OCI-LY1 (cell line): ENCODE measurements around the gene SPON2.

Source experiments
- H2AFZ ChIP-seq: fragments of 200-600 bp; sonication (generic), shearing (Covaris generic); 2 replicates; pipeline ENCODE4 v1.6.0; 2014; ENCODE audit warnings: antibody characterized with exemption, mild to moderate bottlenecking, low read length
- H3F3A ChIP-seq: fragments of 200-600 bp; sonication (generic), shearing (Covaris generic); 2 replicates; pipeline ENCODE4 v1.6.0; 2014; ENCODE audit warnings: mild to moderate bottlenecking, antibody characterized with exemption, low read length, moderate library complexity; ENCODE audit not compliant: insufficient read depth
- H3K27ac ChIP-seq: fragments of 200-600 bp; sonication (generic); 2 replicates; pipeline ENCODE4 v1.5.1; 2014; ENCODE audit warnings: low read length, mixed run types, mild to moderate bottlenecking, low read depth; ENCODE audit not compliant: poor library complexity, severe bottlenecking
- H3K27me3 ChIP-seq: fragments of 200-600 bp; sonication (generic); 2 replicates; pipeline ENCODE4 v1.6.0; 2014; ENCODE audit warnings: antibody characterized with exemption, mild to moderate bottlenecking, low read length, moderate library complexity; ENCODE audit not compliant: insufficient read depth
- H3K36me3 ChIP-seq: fragments of 200-600 bp; sonication (generic); 2 replicates; pipeline ENCODE4 v1.6.1; 2014; ENCODE audit warnings: mild to moderate bottlenecking, antibody characterized with exemption, low read length, moderate library complexity, mixed read lengths; ENCODE audit not compliant: insufficient read depth
- H3K4me1 ChIP-seq: fragments of 200-600 bp; sonication (generic); 2 replicates; pipeline ENCODE4 v1.5.1; 2014; ENCODE audit warnings: mild to moderate bottlenecking, low read length, moderate library complexity; ENCODE audit not compliant: insufficient read depth, severe bottlenecking
- H3K4me2 ChIP-seq: fragments of 200-600 bp; sonication (generic), shearing (Covaris generic); 2 replicates; pipeline ENCODE4 v1.6.1; 2014; ENCODE audit warnings: low read length
- H3K4me3 ChIP-seq: fragments of 200-600 bp; sonication (generic); 2 replicates; pipeline ENCODE4 v1.5.1; 2014; ENCODE audit warnings: low read length, low read depth, mild to moderate bottlenecking, mixed read lengths; ENCODE audit not compliant: poor library complexity, severe bottlenecking
- H3K79me2 ChIP-seq: fragments of 200-600 bp; shearing (Covaris generic); 2 replicates; pipeline ENCODE4 v1.6.1; 2016; ENCODE audit warnings: mixed run types, low read length, mixed read lengths; ENCODE audit not compliant: insufficient read depth
- H3K9ac ChIP-seq: fragments of 200-600 bp; sonication (generic), shearing (Covaris generic); 2 replicates; pipeline ENCODE4 v1.6.1; 2014; ENCODE audit warnings: mild to moderate bottlenecking, low read length, mixed read lengths
- H3K9me2 ChIP-seq: fragments of 200-600 bp; sonication (generic), shearing (Covaris generic); 2 replicates; pipeline ENCODE4 v1.6.1; 2014; ENCODE audit warnings: low read depth, mild to moderate bottlenecking, low read length, mixed read lengths
- H3K9me3 ChIP-seq: fragments of 200-600 bp; shearing (Covaris generic); 2 replicates; pipeline ENCODE4 v1.6.1; 2014; ENCODE audit warnings: low read length, mixed read lengths
- H4K20me1 ChIP-seq: fragments of 200-600 bp; sonication (generic), shearing (Covaris generic); 2 replicates; pipeline ENCODE4 v1.6.0; 2016; ENCODE audit warnings: mild to moderate bottlenecking, low read length; ENCODE audit not compliant: insufficient read depth
- EZH2 ChIP-seq: fragments of 200-600 bp; sonication (generic), shearing (Covaris generic); IDR thresholded peaks from 2 replicates; pipeline ENCODE4 v1.8.0; 2017; ENCODE audit warnings: borderline replicate concordance, mixed run types, mild to moderate bottlenecking, antibody characterized with exemption, low read length, moderate library complexity, mixed read lengths
- TF ChIP-seq, protein P1 (sequence below): fragments of 200-600 bp; sonication (generic), shearing (Covaris generic); IDR thresholded peaks from 2 replicates; pipeline ENCODE4 v1.5.1; 2017; ENCODE audit warnings: mild to moderate bottlenecking, antibody characterized with exemption, low read length, moderate library complexity, mixed read lengths

The SPON2 gene

DNA sequence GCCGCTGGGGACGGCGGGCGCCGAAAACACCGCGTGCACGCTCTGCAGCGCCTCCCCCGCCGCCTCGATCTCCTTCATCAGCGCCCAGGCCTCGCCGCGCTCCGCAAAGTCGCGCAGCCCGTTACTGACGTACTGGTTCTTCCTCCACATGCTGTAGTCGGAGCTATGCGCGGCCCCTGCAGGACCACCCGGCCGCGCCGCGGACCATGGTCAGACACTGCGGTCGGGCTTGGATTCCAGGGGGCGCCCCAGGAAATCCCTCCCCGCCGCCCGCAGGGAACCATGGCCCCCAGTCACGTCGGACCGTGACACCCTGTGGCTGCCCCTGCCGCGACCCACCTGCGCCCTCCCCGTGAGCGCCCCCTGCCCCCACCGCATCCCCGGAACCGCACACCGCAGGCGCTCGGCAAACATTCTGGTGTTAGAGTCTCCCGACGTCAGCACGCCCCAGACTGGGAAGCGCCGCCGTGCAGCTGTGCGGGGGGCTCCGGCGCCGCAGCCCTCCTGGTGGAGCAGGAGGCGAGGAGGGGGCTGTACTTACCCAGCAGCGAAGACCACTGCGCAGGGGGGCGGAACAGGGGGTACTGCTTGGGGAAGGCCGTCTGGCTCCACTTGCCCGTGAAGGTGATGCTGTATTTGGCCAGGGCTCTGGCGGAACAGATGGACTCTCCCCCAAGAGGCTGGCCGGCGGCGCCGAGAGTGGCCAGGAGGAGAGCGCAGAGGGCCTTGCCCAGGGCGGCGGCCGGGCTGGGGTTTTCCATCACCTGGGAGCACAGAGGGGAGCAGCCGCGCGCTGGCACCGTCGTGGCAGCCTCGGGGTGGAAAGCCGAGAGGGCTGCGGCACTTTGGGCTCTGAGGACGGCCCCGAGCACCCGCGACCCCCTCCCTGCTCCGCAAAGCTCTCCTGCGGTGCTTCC is 814 bp downstream of the SPON2 start:
- Histone ChIP-seq H3K4me2 (no peak overlapping the region), H3K27ac (no peak overlapping the region)

GRCh38 chr4:1170976-1171310 is 1.4 kb downstream of the SPON2 start:
- no peak overlapping the region for H3K4me3 ChIP-seq

More for the DNA sequence above, 814 bp downstream of the SPON2 start:
- Histone ChIP-seq H3K4me3 (no peak overlapping the region), H3K36me3 (no peaks in the 10 kb centered on the region), H3F3A (no peaks in the 10 kb centered on the region), H3K27me3 (no peaks in the 10 kb centered on the region), H3K4me1 (no peaks in the 10 kb centered on the region), H3K79me2 (no peaks in the 10 kb centered on the region), H3K9ac (no peak overlapping the region), H2AFZ (no peak overlapping the region), H3K9me2 (no peaks in the 10 kb centered on the region), H3K9me3 (no peaks in the 10 kb centered on the region), H4K20me1 (no peaks in the 10 kb centered on the region)
- no peak for TF ChIP-seq EZH2
- TF ChIP-seq, protein P1, sequence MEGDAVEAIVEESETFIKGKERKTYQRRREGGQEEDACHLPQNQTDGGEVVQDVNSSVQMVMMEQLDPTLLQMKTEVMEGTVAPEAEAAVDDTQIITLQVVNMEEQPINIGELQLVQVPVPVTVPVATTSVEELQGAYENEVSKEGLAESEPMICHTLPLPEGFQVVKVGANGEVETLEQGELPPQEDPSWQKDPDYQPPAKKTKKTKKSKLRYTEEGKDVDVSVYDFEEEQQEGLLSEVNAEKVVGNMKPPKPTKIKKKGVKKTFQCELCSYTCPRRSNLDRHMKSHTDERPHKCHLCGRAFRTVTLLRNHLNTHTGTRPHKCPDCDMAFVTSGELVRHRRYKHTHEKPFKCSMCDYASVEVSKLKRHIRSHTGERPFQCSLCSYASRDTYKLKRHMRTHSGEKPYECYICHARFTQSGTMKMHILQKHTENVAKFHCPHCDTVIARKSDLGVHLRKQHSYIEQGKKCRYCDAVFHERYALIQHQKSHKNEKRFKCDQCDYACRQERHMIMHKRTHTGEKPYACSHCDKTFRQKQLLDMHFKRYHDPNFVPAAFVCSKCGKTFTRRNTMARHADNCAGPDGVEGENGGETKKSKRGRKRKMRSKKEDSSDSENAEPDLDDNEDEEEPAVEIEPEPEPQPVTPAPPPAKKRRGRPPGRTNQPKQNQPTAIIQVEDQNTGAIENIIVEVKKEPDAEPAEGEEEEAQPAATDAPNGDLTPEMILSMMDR = no peak

DNA sequence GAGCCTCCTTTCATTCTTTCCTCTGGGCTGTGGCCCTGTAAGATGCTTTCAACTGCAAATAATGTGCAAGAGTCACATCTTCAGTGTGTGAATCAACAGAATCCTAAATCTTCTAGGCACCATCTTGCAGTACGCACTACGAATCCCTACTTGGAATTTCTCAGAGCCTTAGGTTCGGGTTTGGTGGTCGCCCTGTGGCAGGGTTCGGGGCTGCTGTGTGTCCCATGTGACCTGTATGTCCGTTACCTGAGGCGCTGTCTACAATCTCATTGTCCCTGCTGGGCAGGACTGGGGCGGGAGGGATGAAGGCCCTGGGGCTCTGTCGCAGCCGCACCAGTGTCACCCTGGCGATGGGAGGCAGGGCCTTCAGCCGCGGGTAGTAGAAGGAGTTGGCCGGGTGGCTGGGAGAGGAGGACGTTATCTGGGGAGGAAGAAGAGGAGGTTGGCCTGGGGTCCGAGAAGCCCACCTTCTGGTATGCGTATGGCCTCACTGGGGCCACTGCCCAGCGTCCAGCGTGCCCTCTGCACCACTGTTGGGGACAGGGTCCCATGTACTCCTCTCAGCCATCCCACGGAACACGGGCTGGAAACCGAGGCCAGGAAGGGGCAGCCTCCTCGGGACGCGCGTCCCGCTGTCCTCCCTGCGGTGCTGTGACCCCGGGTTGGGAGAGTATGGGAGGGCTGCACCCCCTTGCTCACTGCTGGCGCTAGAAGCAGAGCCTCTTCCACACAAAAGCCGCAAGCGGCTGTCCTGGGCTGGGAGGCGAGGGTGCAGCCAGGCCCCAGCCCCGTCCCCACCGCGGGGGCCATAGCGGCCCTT is 2.0 kb downstream of the SPON2 start:
- no peaks in the 10 kb centered on the region for H3K36me3 ChIP-seq
- no peak overlapping the region for H3K4me3 ChIP-seq
- no peak overlapping the region for H2AFZ ChIP-seq
- no peaks in the 10 kb centered on the region for H3K4me1 ChIP-seq
- no peaks in the 10 kb centered on the region for H3K9me2 ChIP-seq
- H4K20me1 ChIP-seq = no peaks in the 10 kb centered on the region
- H3K4me2 ChIP-seq = no peak overlapping the region
- no peak overlapping the region for H3K27ac ChIP-seq
- H3K9ac ChIP-seq = no peak overlapping the region
- no peaks in the 10 kb centered on the region for H3F3A ChIP-seq
- no peaks in the 10 kb centered on the region for H3K9me3 ChIP-seq
- no peaks in the 10 kb centered on the region for H3K27me3 ChIP-seq
- no peaks in the 10 kb centered on the region for H3K79me2 ChIP-seq
- TF ChIP-seq EZH2 = no peak
- TF ChIP-seq, protein P1 = no peak

More at GRCh38 chr4:1170976-1171310, 1.4 kb downstream of the SPON2 start:
- Histone ChIP-seq H3K36me3 (no peaks in the 10 kb centered on the region), H3K4me1 (no peaks in the 10 kb centered on the region), H3K79me2 (no peaks in the 10 kb centered on the region), H2AFZ (no peak overlapping the region), H3K4me2 (no peak overlapping the region), H4K20me1 (no peaks in the 10 kb centered on the region), H3K9ac (no peak overlapping the region), H3K9me3 (no peaks in the 10 kb centered on the region), H3K9me2 (no peaks in the 10 kb centered on the region), H3K27ac (no peak overlapping the region), H3F3A (no peaks in the 10 kb centered on the region), H3K27me3 (no peaks in the 10 kb centered on the region)
- TF ChIP-seq EZH2 = no peak
- TF ChIP-seq, protein P1 = no peak
